A549 (cell line): Measurements from ENCODE around the gene BIRC7. TPM values are rescaled to one million over a fixed set of nuclear protein-coding genes. Genes with fewer than 3 reads are reported as not detected.

Experiments used
- ATAC-seq, 2 experiments: fragments of 200-7000 bp in 1 of 2; fragments of >200 bp in 1 of 2; cut with Nextera tagmentation in 1 of 2; cut with Tn5 transposase in 1 of 2; 3 replicates each; pipeline versions ENCODE4 v1.8.0 to v1.9.1; 2018 to 2020; ENCODE audit warnings: mild to moderate bottlenecking in 1 of 2, moderate library complexity in 1 of 2
- CTCF ChIA-PET: fragments of 300-600 bp; sonication (Branson Sonifier 250); formaldehyde crosslinking; extraction: SDS; loops from one replicate; lab custom pipeline; 2021; ENCODE audit warnings: antibody characterized with exemption, inconsistent platforms; lab: Yijun Ruan, JAX
- POLR2A ChIA-PET: fragments of 350-600 bp; formaldehyde crosslinking; extraction: SDS; loops from one replicate; lab custom pipeline; 2021; ENCODE audit warnings: antibody characterized with exemption, inconsistent platforms; lab: Yijun Ruan, JAX
- DNase-seq, 2 experiments: peaks; one replicate each; pipeline versions ENCODE4 v3.0.0 to v3.0.0-alpha.2; 2011 to 2016; ENCODE audit warnings: low read depth in 1 of 2, low spot score in 1 of 2
- FAIRE-seq: peaks from 2 replicates; lab custom pipeline; 2011; peaks lifted over from hg19 to GRCh38; lab: Jason Lieb, UNC
- H3K27ac ChIP-seq, 2 experiments: fragments of >200 bp; sonication (Bioruptor Twin); formaldehyde crosslinking; 3 replicates each; pipeline ENCODE4 v1.5.1; 2016 to 2017
- H3K4me1 ChIP-seq: fragments of >200 bp; sonication (Bioruptor Twin); formaldehyde crosslinking; 3 replicates; pipeline ENCODE4 v1.6.1; 2016
- H3K4me2 ChIP-seq: fragments of >200 bp; sonication (Bioruptor Twin); formaldehyde crosslinking; 3 replicates; pipeline ENCODE4 v1.6.1; 2016
- H3K4me3 ChIP-seq: fragments of >200 bp; sonication (Bioruptor Twin); formaldehyde crosslinking; 3 replicates; pipeline ENCODE4 v1.5.1; 2016
- H3K9me3 ChIP-seq: fragments of >200 bp; sonication (Bioruptor Twin); formaldehyde crosslinking; 3 replicates; pipeline ENCODE4 v1.6.1; 2016
- ATOH8 ChIP-seq: fragments of 250-450 bp; sonication (Bioruptor Pico); IDR thresholded peaks from 2 replicates; pipeline ENCODE4 v1.5.0; 2020; ENCODE audit warnings: low read depth, mild to moderate bottlenecking, moderate library complexity
- BCL3 ChIP-seq: fragments of >200 bp; sonication (Bioruptor Twin); formaldehyde crosslinking; IDR thresholded peaks from 3 replicates; pipeline ENCODE4 v1.6.1; 2016
- BHLHE40 ChIP-seq: IDR thresholded peaks from 2 replicates; pipeline ENCODE4 v1.6.1; 2012; ENCODE audit warnings: low read depth, low read length, inconsistent platforms
- CEBPB ChIP-seq, 2 experiments: fragments of >200 bp in 1 of 2; sonication (Bioruptor Twin) in 1 of 2; formaldehyde crosslinking in 1 of 2; IDR thresholded peaks; 2 replicates each; pipeline ENCODE4 v1.6.1; 2012 to 2016
- CTCF ChIP-seq: fragments of >200 bp; sonication (Bioruptor Twin); formaldehyde crosslinking; IDR thresholded peaks from 3 replicates; pipeline ENCODE4 v1.5.1; 2016
- EHMT2 ChIP-seq: fragments of 200-600 bp; sonication (generic); IDR thresholded peaks from 2 replicates; pipeline ENCODE4 v1.6.1; 2016; ENCODE audit warnings: antibody characterized with exemption, low read depth, mild to moderate bottlenecking, moderate library complexity
- FOSL2 ChIP-seq, 2 experiments: fragments of 450-650 bp in 1 of 2; fragments of >200 bp in 1 of 2; sonication (Bioruptor Twin) in 1 of 2; formaldehyde crosslinking; IDR thresholded peaks; 2 replicates each; pipeline versions ENCODE4 v1.5.0 to v1.6.1; 2016 to 2020; ENCODE audit warnings: mild to moderate bottlenecking in 1 of 2, moderate library complexity in 1 of 2
- GATA3 ChIP-seq: IDR thresholded peaks from 2 replicates; pipeline ENCODE4 v1.6.1; 2012; ENCODE audit warnings: borderline replicate concordance
- HEYL ChIP-seq: fragments of 250-450 bp; sonication (Bioruptor Pico); IDR thresholded peaks from 2 replicates; pipeline ENCODE4 v1.8.0; 2021; ENCODE audit warnings: mild to moderate bottlenecking, moderate library complexity
- HMGXB4 ChIP-seq: fragments of 250-450 bp; sonication (Bioruptor Pico); IDR thresholded peaks from 2 replicates; pipeline ENCODE4 v1.5.0; 2021; ENCODE audit warnings: mild to moderate bottlenecking, moderate library complexity, borderline replicate concordance
- HOXA7 ChIP-seq: fragments of 250-450 bp; sonication (Bioruptor Pico); IDR thresholded peaks from 2 replicates; pipeline ENCODE4 v1.5.0; 2020; ENCODE audit warnings: mild to moderate bottlenecking, moderate library complexity
- HOXB13 ChIP-seq: fragments of 250-450 bp; sonication (Bioruptor Pico); IDR thresholded peaks from 2 replicates; pipeline ENCODE4 v1.5.0; 2020; ENCODE audit warnings: low read depth, mild to moderate bottlenecking, moderate library complexity
- HOXB5 ChIP-seq: fragments of 250-450 bp; sonication (Bioruptor Pico); IDR thresholded peaks from 2 replicates; pipeline ENCODE4 v1.5.0; 2020; ENCODE audit warnings: mild to moderate bottlenecking, moderate library complexity
- JUNB ChIP-seq: fragments of >200 bp; sonication (Bioruptor Twin); formaldehyde crosslinking; IDR thresholded peaks from 2 replicates; pipeline ENCODE4 v1.6.1; 2016
- PHF8 ChIP-seq: fragments of 200-600 bp; sonication (generic); IDR thresholded peaks from 2 replicates; pipeline ENCODE4 v1.6.1; 2016; ENCODE audit warnings: low read depth, mild to moderate bottlenecking, antibody characterized with exemption, moderate library complexity, borderline replicate concordance
- POLR2A ChIP-seq: IDR thresholded peaks from 2 replicates; pipeline ENCODE4 v1.6.1; 2012; ENCODE audit warnings: mild to moderate bottlenecking, low read length
- RAD21 ChIP-seq, 2 experiments: fragments of >200 bp in 1 of 2; sonication (Bioruptor Twin) in 1 of 2; formaldehyde crosslinking in 1 of 2; IDR thresholded peaks in 1 of 2; conservative IDR thresholded peaks in 1 of 2; 2 replicates in 1 of 2; 3 replicates in 1 of 2; pipeline ENCODE4 v1.6.1; 2012 to 2018; ENCODE audit warnings: inconsistent platforms in 1 of 2
- RARB ChIP-seq: fragments of 250-450 bp; sonication (Bioruptor Pico); IDR thresholded peaks from 2 replicates; pipeline ENCODE4 v1.8.0; 2021; ENCODE audit warnings: mild to moderate bottlenecking, moderate library complexity
- RFX5 ChIP-seq: fragments of 450-650 bp; IDR thresholded peaks from 2 replicates; pipeline ENCODE4 v1.7.1; 2014; ENCODE audit warnings: antibody characterized with exemption, mild to moderate bottlenecking, moderate library complexity
- RNF2 ChIP-seq: fragments of 200-600 bp; sonication (generic); IDR thresholded peaks from 2 replicates; pipeline ENCODE4 v1.6.1; 2016; ENCODE audit warnings: low read depth, mild to moderate bottlenecking, antibody characterized with exemption, moderate library complexity, borderline replicate concordance
- SMC3 ChIP-seq: fragments of >200 bp; sonication (Bioruptor Twin); formaldehyde crosslinking; IDR thresholded peaks from 3 replicates; pipeline ENCODE4 v1.6.1; 2018; ENCODE audit warnings: inconsistent platforms
- ZC3H11A ChIP-seq: fragments of 450-650 bp; IDR thresholded peaks from 2 replicates; pipeline ENCODE4 v1.6.1; 2014; ENCODE audit warnings: antibody characterized with exemption, mild to moderate bottlenecking
- ZNF302 ChIP-seq: fragments of 250-450 bp; sonication (Bioruptor Pico); IDR thresholded peaks from 2 replicates; pipeline ENCODE4 v1.9.0; 2021; ENCODE audit warnings: inconsistent platforms, mild to moderate bottlenecking, moderate library complexity
- ZSCAN20 ChIP-seq: fragments of 250-450 bp; sonication (Bioruptor Pico); IDR thresholded peaks from 2 replicates; pipeline ENCODE4 v1.8.0; 2022; ENCODE audit warnings: mild to moderate bottlenecking, moderate library complexity
- WGBS: methylation state at CpG from one replicate; pipeline ENCODE4 v1.1.6; 2017; ENCODE audit errors: missing lambda C conversion rate; 5-methylcytosine and 5-hydroxymethylcytosine counted together
- polyA plus RNA-seq, 4 experiments: library from polyadenylated mRNA; depleted of rRNA in 3 of 4; stranded (reverse); fragments of >200 nt; fragmentation: RNase III in 1 of 4; extraction: RNeasy Plus Mini Kit Qiagen cat#74134 plus additional on column Dnase treatment in 1 of 4; gene quantifications; 2 replicates in 3 of 4; 3 replicates in 1 of 4; pipeline ENCODE4 v1.2.3, GENCODE V29; 2011 to 2017

BIRC7 gene
- polyA plus RNA-seq, 2 of the 4 experiments (the other 2 are of a cell fraction) = 0.63 to 4.9 TPM

GRCh38 chr20:63276956-63277355 lies 41.3 kb downstream of the BIRC7 start:
- H3K4me1 ChIP-seq = peaks cover 17% of the 10 kb centered on the region; the same call in 2 of the 3 replicates
- no peak for FAIRE-seq
- no peak for TF ChIP-seq PHF8
- no peak for TF ChIP-seq BCL3
- TF ChIP-seq HMGXB4 = no peak
- no peak for TF ChIP-seq GATA3
- TF ChIP-seq HOXA7 (CRISPR knock-in tag) = no peak
- TF ChIP-seq POLR2A = no peak
- TF ChIP-seq JUNB = no peak
- TF ChIP-seq BHLHE40 = no peak
- TF ChIP-seq HOXB13 (CRISPR knock-in tag) = no peak
- TF ChIP-seq CTCF = no peak
- no peak for TF ChIP-seq RAD21 (conservative IDR thresholded peaks at IDR 0.05 in 1 of 2, IDR thresholded peaks at IDR 0.05 in 1 of 2)
- TF ChIP-seq HEYL (CRISPR knock-in tag) = no peak
- TF ChIP-seq RFX5 = no peak
- TF ChIP-seq HOXB5 = no peak
- TF ChIP-seq, all 56 proteins: peak for 0
- DNase-seq (no peak), ATAC-seq (no peak)
- H3K4me3 ChIP-seq = no peak overlapping the region
- ChIA-PET POLR2A (interaction anchor here (1.1 kb wide), 1 partner anchor 45 kb away, joined by 3 read pairs; no protein-coding TSS in a partner anchor), CTCF (interaction anchor here (0.7 to 30.4 kb wide), 7 partner anchors 8 to 51 kb away, joined by 3 to 401 read pairs (median 6); no protein-coding TSS in a partner anchor)
- no peak overlapping the region for H3K27ac ChIP-seq
- 96% methylated on average over 19 of the region's 20 CpGs for WGBS
- no peaks in the 10 kb centered on the region for H3K9me3 ChIP-seq
- no peak overlapping the region for H3K4me2 ChIP-seq

- Histone ChIP-seq H3K4me2 (no peak overlapping the region), H3K4me1 (peaks cover 17% of the 10 kb centered on the region; the same call in 2 of the 3 replicates)
- 95% methylated on average over 28 of the region's 30 CpGs for WGBS
- POLR2A ChIA-PET = interaction anchor here (1.1 kb wide), 1 partner anchor 45 kb away, joined by 3 read pairs; no protein-coding TSS in a partner anchor
- CTCF ChIA-PET = interaction anchor here (0.7 to 30.4 kb wide), 8 partner anchors 7 to 52 kb away, joined by 3 to 401 read pairs (median 6); no protein-coding TSS in a partner anchor
- no peak for ATAC-seq
- TF ChIP-seq ATOH8 (CRISPR knock-in tag) (no peak), ZSCAN20 (CRISPR knock-in tag) (no peak), RAD21 (conservative IDR thresholded peaks at IDR 0.05 in 1 of 2, IDR thresholded peaks at IDR 0.05 in 1 of 2) (no peak), FOSL2 (IDR thresholded peaks at IDR 0.05) (no peak), FOSL2 (CRISPR knock-in tag; IDR thresholded peaks at IDR 0.05) (no peak), SMC3 (no peak), ZNF302 (no peak), HOXA7 (CRISPR knock-in tag) (no peak), HMGXB4 (no peak), RARB (no peak), CEBPB (IDR thresholded peaks at IDR 0.05) (no peak), EHMT2 (no peak), POLR2A (no peak), RNF2 (no peak), ZC3H11A (no peak)
- TF ChIP-seq, all 56 proteins: peak for 0
- no peak overlapping the region for H3K4me3 ChIP-seq
- no peak for DNase-seq
- FAIRE-seq = no peak
- H3K9me3 ChIP-seq = no peaks in the 10 kb centered on the region
- H3K27ac ChIP-seq = no peak overlapping the region
Observed at GRCh38 chr20:63277466-63278272, 42.0 kb downstream of the BIRC7 start.
